ENCODE results near the gene CARMIL3. TPM values are rescaled to one million over a fixed set of nuclear protein-coding genes. Genes with fewer than 3 reads are reported as not detected.

CARMIL3 gene
- total RNA-seq, 1 donor from 2014 or later = 0.95 TPM

- H3K27me3 ChIP-seq (ENCODE audit: low read depth) = peaks cover 5% of the 10 kb centered on the region
- TF ChIP-seq CTCF (IDR thresholded peaks at IDR 0.05) = no peak
- H3K9me3 ChIP-seq = no peaks in the 10 kb centered on the region
- H3K4me3 ChIP-seq = no peak overlapping the region
- H3K27ac ChIP-seq = no peak overlapping the region
- DNase-seq (no peak), ATAC-seq (no peak)
- H3K4me1 ChIP-seq = peaks cover 7% of the 10 kb centered on the region
- intact Hi-C loops (cut with DNase I) = no loop called here
- H3K36me3 ChIP-seq = no peaks in the 10 kb centered on the region
Observed at GRCh38 chr14:24057271-24057670, 5.5 kb downstream of the CARMIL3 start.

- ATAC-seq (no peak), DNase-seq (no peak)
- intact Hi-C loops (cut with DNase I) = no loop called here
Observed at GRCh38 chr14:24057867-24058259, 6.1 kb downstream of the CARMIL3 start.

GRCh38 chr14:24058260-24058950 is 6.6 kb downstream of the CARMIL3 start:
- Histone ChIP-seq H3K36me3 (no peaks in the 10 kb centered on the region), H3K27me3 (ENCODE audit: low read depth) (peaks cover 5% of the 10 kb centered on the region), H3K4me1 (no peaks in the 10 kb centered on the region), H3K9me3 (no peaks in the 10 kb centered on the region), H3K4me3 (no peak overlapping the region), H3K27ac (no peak overlapping the region)
- ATAC-seq (peak; percentile 68 to 85), DNase-seq (no peak)
- peak; percentile 77 for TF ChIP-seq CTCF (IDR thresholded peaks at IDR 0.05)
- intact Hi-C loops (cut with DNase I) = no loop called here

More at GRCh38 chr14:24057867-24058259, 6.1 kb downstream of the CARMIL3 start:
- Histone ChIP-seq H3K4me3 (no peak overlapping the region), H3K27me3 (ENCODE audit: low read depth) (peaks cover 5% of the 10 kb centered on the region), H3K9me3 (no peaks in the 10 kb centered on the region), H3K4me1 (peaks cover under 1% of the 10 kb centered on the region), H3K36me3 (no peaks in the 10 kb centered on the region), H3K27ac (no peak overlapping the region)
- no peak for TF ChIP-seq CTCF (IDR thresholded peaks at IDR 0.05)

- intact Hi-C loops (cut with DNase I) = no loop called here
- TF ChIP-seq CTCF (IDR thresholded peaks at IDR 0.05) = no peak
- Histone ChIP-seq H3K4me1 (no peaks in the 10 kb centered on the region), H3K27me3 (ENCODE audit: low read depth) (peaks cover 5% of the 10 kb centered on the region), H3K4me3 (no peak overlapping the region), H3K36me3 (no peaks in the 10 kb centered on the region), H3K9me3 (no peaks in the 10 kb centered on the region), H3K27ac (no peak overlapping the region)
- no peak for DNase-seq
- no peak for ATAC-seq
Observed at GRCh38 chr14:24058951-24059475, 7.2 kb downstream of the CARMIL3 start.

GRCh38 chr14:24059841-24060388 is 8.1 kb downstream of the CARMIL3 start:
- ATAC-seq (no peak), DNase-seq (no peak)
- no peaks in the 10 kb centered on the region for H3K4me1 ChIP-seq
- H3K27ac ChIP-seq = no peak overlapping the region
- H3K4me3 ChIP-seq = no peak overlapping the region
- H3K27me3 ChIP-seq (ENCODE audit: low read depth) = no peaks in the 10 kb centered on the region
- no peaks in the 10 kb centered on the region for H3K36me3 ChIP-seq
- intact Hi-C loops (cut with DNase I) = no loop called here
- H3K9me3 ChIP-seq = no peaks in the 10 kb centered on the region
- no peak for TF ChIP-seq CTCF (IDR thresholded peaks at IDR 0.05)

Measured in lower lobe of right lung (tissue), 2 donors.